Neuronal stem cell (in vitro differentiated cells): ENCODE results near the gene GP9.
A peak's percentile ranks its signal among the peaks of the same experiment; 100 is the strongest.

Experiments
- DNase-seq: peaks from one replicate; pipeline ENCODE4 v3.0.0-alpha.2; 2013; ENCODE audit warnings: low spot score
- H2AFZ ChIP-seq: one replicate; pipeline ENCODE4 v1.6.1; 2013; ENCODE audit warnings: mild to moderate bottlenecking, low read length, inconsistent platforms
- H2AK5ac ChIP-seq: 2 replicates; pipeline ENCODE4 v1.6.1; 2013; ENCODE audit warnings: low read depth, mild to moderate bottlenecking, inconsistent platforms, low read length, moderate library complexity, mixed read lengths
- H2BK120ac ChIP-seq: 2 replicates; pipeline ENCODE4 v1.6.1; 2013; ENCODE audit warnings: low read depth, mild to moderate bottlenecking, inconsistent platforms, low read length, moderate library complexity, mixed read lengths
- H2BK12ac ChIP-seq: one replicate; pipeline ENCODE4 v1.6.1; 2013; ENCODE audit warnings: low read length, inconsistent platforms
- H2BK15ac ChIP-seq: 2 replicates; pipeline ENCODE4 v1.6.1; 2013; ENCODE audit warnings: mild to moderate bottlenecking, low read length, inconsistent platforms, mixed read lengths
- H2BK5ac ChIP-seq: one replicate; pipeline ENCODE4 v1.6.1; 2013; ENCODE audit warnings: inconsistent platforms, mild to moderate bottlenecking, low read length, moderate library complexity
- H3K14ac ChIP-seq: one replicate; pipeline ENCODE4 v1.6.1; 2013; ENCODE audit warnings: low read length, inconsistent platforms
- H3K18ac ChIP-seq: 2 replicates; pipeline ENCODE4 v1.6.1; 2013; ENCODE audit warnings: low read length, inconsistent platforms
- H3K23ac ChIP-seq: 2 replicates; pipeline ENCODE4 v1.6.1; 2013; ENCODE audit warnings: low read depth, mild to moderate bottlenecking, mixed read lengths, low read length, inconsistent platforms; ENCODE audit not compliant: poor library complexity
- H3K27ac ChIP-seq: replicated peaks from 3 replicates; pipeline ENCODE4 v1.5.1; 2013; ENCODE audit warnings: low read length, inconsistent platforms
- H3K27me3 ChIP-seq, 3 experiments: 2 replicates each; pipeline ENCODE4 v1.6.1; 2013; ENCODE audit warnings: low read length in 3 of 3, mild to moderate bottlenecking in 2 of 3, inconsistent platforms in 1 of 3, low read depth in 1 of 3, mixed read lengths in 1 of 3, moderate library complexity in 1 of 3; ENCODE audit not compliant: control insufficient read depth in 3 of 3, insufficient read depth in 3 of 3
- H3K36me3 ChIP-seq, 2 donors: replicated peaks in 1 of 2; 2 replicates each; pipeline ENCODE4 v1.6.1; 2013; ENCODE audit warnings: low read length in 2 of 2; ENCODE audit not compliant: control insufficient read depth in 2 of 2, insufficient read depth in 2 of 2
- H3K4ac ChIP-seq: 2 replicates; pipeline ENCODE4 v1.6.1; 2013; ENCODE audit warnings: inconsistent platforms, mild to moderate bottlenecking, low read length, moderate library complexity
- H3K4me1 ChIP-seq, 2 donors: 1 replicate in 1 of 2; 2 replicates in 1 of 2; pipeline ENCODE4 v1.6.1; 2013; ENCODE audit warnings: low read length in 2 of 2, low read depth in 1 of 2; ENCODE audit not compliant: control insufficient read depth in 2 of 2, insufficient read depth in 1 of 2
- H3K4me2 ChIP-seq: one replicate; pipeline ENCODE4 v1.6.1; 2013; ENCODE audit warnings: mild to moderate bottlenecking, low read length, inconsistent platforms; ENCODE audit not compliant: insufficient read depth, poor library complexity, severe bottlenecking
- H3K4me3 ChIP-seq, 2 donors: 2 replicates each; pipeline ENCODE4 v1.5.1; 2013; ENCODE audit warnings: low read length in 2 of 2, mild to moderate bottlenecking in 2 of 2, inconsistent platforms in 1 of 2, moderate library complexity in 1 of 2
- H3K79me1 ChIP-seq: one replicate; pipeline ENCODE4 v1.6.1; 2013; ENCODE audit warnings: low read depth, mild to moderate bottlenecking, inconsistent platforms, low read length, moderate library complexity
- H3K9ac ChIP-seq: one replicate; pipeline ENCODE4 v1.6.1; 2013; ENCODE audit warnings: mild to moderate bottlenecking, low read depth, low read length, inconsistent platforms; ENCODE audit not compliant: poor library complexity
- H3K9me3 ChIP-seq, 2 donors: replicated peaks in 1 of 2; 2 replicates each; pipeline versions ENCODE3 to v1.6.1; 2013; ENCODE audit warnings: low read length in 2 of 2, mild to moderate bottlenecking in 2 of 2, inconsistent platforms in 1 of 2, low read depth in 1 of 2, mixed read lengths in 1 of 2, moderate library complexity in 1 of 2; ENCODE audit not compliant: control insufficient read depth in 2 of 2, insufficient read depth in 1 of 2
- H4K8ac ChIP-seq: one replicate; pipeline ENCODE4 v1.6.1; 2013; ENCODE audit warnings: low read depth, mild to moderate bottlenecking, inconsistent platforms, low read length, moderate library complexity
- H4K91ac ChIP-seq: one replicate; pipeline ENCODE4 v1.6.1; 2013; ENCODE audit warnings: low read length, low read depth, mild to moderate bottlenecking, inconsistent platforms; ENCODE audit not compliant: poor library complexity
- WGBS, 2 donors: extraction: QIAGEN DNeasy Blood & Tissue Kit; methylation state at CpG; one replicate each; pipeline ENCODE4 v1.1.7; 2013; ENCODE audit warnings: missing lambda C conversion rate in 2 of 2, mixed read lengths in 1 of 2; ENCODE audit not compliant: insufficient read length in 2 of 2, insufficient replicate concordance in 1 of 2; ENCODE audit errors: extremely low coverage in 2 of 2; 5-methylcytosine and 5-hydroxymethylcytosine counted together

GP9 gene

DNA sequence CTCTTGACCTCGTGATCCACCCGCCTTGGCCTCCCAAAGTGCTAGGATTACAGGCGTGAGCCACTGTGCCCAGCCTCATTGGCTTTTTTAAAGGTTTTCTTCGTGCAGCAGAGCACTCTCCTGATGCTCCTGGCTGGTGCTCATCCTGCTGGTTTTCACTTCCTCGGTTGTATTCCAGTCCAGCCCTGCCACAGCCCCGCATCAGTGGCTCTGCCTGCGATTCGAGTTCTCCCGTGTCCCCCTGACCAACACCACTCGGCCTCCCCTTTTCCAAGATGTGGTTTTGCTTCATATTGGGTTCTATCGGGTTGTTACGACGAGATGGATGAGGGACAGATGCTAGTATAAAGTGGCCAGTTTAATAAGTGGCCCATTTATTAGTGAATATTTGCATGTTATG, 31.7 kb upstream of the GP9 start:
- no peak overlapping the region for H2BK5ac ChIP-seq
- H4K8ac ChIP-seq: no peak overlapping the region
- peaks cover 0 to 2% of the 10 kb centered on the region in 2 donors for H3K4me1 ChIP-seq
- no CpG with 5 or more reads among the region's 13 CpGs for WGBS, 2 donors
- H2BK120ac ChIP-seq: no peak overlapping the region
- no peak for DNase-seq
- H3K27me3 ChIP-seq: no peaks in the 10 kb centered on the region
- H2AFZ ChIP-seq: no peak overlapping the region
- no peak overlapping the region for H2BK15ac ChIP-seq
- H3K36me3 ChIP-seq: peaks cover 0 to 67% of the 10 kb centered on the region in 2 donors
- no peak overlapping the region for H3K27ac ChIP-seq
- H3K4me3 ChIP-seq: no peak overlapping the region
- H3K9ac ChIP-seq: no peak overlapping the region
- H3K9me3 ChIP-seq: no peaks in the 10 kb centered on the region
- H4K91ac ChIP-seq: no peak overlapping the region
- no peak overlapping the region for H2BK12ac ChIP-seq
- H3K14ac ChIP-seq: no peak overlapping the region
- no peak overlapping the region for H3K4me2 ChIP-seq
- no peak overlapping the region for H2AK5ac ChIP-seq
- no peak overlapping the region for H3K23ac ChIP-seq
- H3K79me1 ChIP-seq: peaks cover 2% of the 10 kb centered on the region
- H3K18ac ChIP-seq: no peak overlapping the region
- H3K4ac ChIP-seq: no peak overlapping the region

DNA sequence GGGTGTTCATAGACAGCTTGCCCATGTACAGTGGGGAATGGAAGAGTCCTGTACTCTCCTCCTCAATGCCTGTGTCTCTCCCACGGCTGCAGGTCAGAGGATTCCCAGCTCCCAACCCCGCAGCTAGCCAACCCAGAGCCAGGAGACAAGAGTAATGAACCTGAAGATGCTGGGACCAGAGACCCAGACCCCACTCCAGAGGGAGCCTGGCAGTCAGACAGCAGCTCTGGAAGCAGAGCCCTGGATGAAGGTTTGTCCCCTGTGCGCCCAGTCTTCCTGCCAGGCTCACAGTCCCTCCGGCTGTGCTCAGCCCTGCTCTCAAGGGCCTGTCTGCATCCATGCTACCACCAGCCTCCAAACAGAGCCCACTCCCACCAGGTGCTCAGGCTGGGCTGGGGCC, 30.0 kb upstream of the GP9 start:
- no peak overlapping the region for H2BK12ac ChIP-seq
- H2AK5ac ChIP-seq: peak overlapping the region; percentile 53
- WGBS, 2 donors: no CpG with 5 or more reads among the region's 4 CpGs
- H3K4me1 ChIP-seq: peaks cover 0 to 2% of the 10 kb centered on the region in 2 donors
- no peak overlapping the region for H2BK120ac ChIP-seq
- peaks cover 0 to 80% of the 10 kb centered on the region in 2 donors for H3K36me3 ChIP-seq
- no peak overlapping the region for H3K27ac ChIP-seq
- H2BK5ac ChIP-seq: no peak overlapping the region
- no peak overlapping the region for H4K8ac ChIP-seq
- no peak overlapping the region for H2BK15ac ChIP-seq
- H3K27me3 ChIP-seq: no peaks in the 10 kb centered on the region
- H3K23ac ChIP-seq: no peak overlapping the region
- H3K18ac ChIP-seq: no peak overlapping the region
- peaks cover 2% of the 10 kb centered on the region for H3K79me1 ChIP-seq
- H3K4ac ChIP-seq: no peak overlapping the region
- no peak overlapping the region for H2AFZ ChIP-seq
- no peak overlapping the region for H3K4me2 ChIP-seq
- no peak overlapping the region for H3K9ac ChIP-seq
- H3K4me3 ChIP-seq: no peak overlapping the region
- no peak overlapping the region for H4K91ac ChIP-seq
- H3K14ac ChIP-seq: no peak overlapping the region
- no peaks in the 10 kb centered on the region for H3K9me3 ChIP-seq
- DNase-seq: no peak

DNA sequence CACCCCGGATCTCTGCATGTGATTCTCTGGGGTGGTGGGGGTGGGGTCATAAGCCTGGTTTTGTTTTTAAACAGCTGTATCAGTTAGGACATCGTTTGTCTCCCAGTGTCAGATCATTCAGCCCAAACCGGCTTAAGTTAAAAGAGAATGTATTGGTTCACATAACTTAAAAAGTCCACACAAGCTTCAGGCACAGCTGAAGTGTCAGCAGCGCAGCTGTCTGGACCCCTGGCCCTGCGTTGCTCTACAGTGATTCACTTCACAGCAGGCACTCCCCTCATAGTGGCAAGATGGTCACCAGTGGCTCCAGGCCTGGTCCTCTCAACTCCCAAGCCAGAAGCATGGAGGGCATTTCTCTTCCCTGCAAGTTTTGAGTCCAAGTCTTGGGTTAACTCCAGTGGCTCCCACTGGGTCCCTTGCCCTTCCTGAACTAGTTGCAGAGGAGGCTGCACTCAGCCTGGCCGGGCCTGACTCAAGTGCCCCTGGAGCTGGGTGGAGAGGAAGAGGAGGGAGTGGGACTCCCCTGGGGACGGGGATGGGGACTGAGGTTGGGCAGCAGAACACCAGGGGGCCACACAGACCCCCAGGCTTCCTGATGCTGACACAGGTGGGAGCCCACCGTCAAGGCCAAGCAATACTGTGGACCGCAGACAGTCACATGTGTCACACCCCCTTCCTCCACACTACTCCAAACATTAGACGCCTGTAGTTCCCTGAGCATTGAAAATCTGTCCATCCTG, 28.9 kb upstream of the GP9 start:
- Histone ChIP-seq H3K4ac (no peak overlapping the region), H3K4me3 (no peak overlapping the region), H2AK5ac (no peak overlapping the region), H2AFZ (no peak overlapping the region), H2BK15ac (no peak overlapping the region), H3K79me1 (peaks cover 2% of the 10 kb centered on the region), H3K14ac (no peak overlapping the region), H3K4me2 (no peak overlapping the region), H3K9ac (no peak overlapping the region), H2BK120ac (no peak overlapping the region), H3K4me1 (no peaks in the 10 kb centered on the region), H3K18ac (no peak overlapping the region), H3K27ac (no peak overlapping the region), H2BK5ac (no peak overlapping the region), H3K23ac (no peak overlapping the region), H3K9me3 (no peaks in the 10 kb centered on the region), H4K8ac (no peak overlapping the region), H4K91ac (no peak overlapping the region), H3K36me3 (peaks cover 0 to 80% of the 10 kb centered on the region in 2 donors), H3K27me3 (no peaks in the 10 kb centered on the region), H2BK12ac (no peak overlapping the region)
- WGBS, 2 donors: no CpG with 5 or more reads among the region's 10 CpGs
- no peak for DNase-seq

DNA sequence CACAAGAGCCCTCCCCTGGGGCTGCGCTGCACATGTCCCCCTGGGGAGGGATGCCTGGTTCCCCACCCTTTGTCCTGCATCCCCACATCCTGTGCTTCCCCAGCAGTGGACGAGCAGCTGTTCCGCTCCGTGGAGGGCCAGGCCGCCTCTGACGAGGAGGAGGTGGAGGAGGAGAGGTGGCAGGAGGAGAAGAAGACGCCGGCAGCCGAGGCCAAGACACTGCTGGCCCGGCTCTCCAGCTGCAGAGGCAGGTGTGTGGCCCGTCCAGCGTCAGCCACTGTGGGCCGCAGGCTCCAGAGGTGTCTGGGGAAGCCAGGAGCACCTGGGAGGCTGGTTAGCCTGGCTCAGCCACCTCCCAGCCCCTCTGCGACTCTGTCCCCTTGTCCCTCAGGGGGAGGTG, 27.9 kb upstream of the GP9 start:
- DNase-seq: no peak
- H3K27ac ChIP-seq: no peak overlapping the region
- H2AFZ ChIP-seq: no peak overlapping the region
- no peak overlapping the region for H3K4me3 ChIP-seq
- no peak overlapping the region for H2BK120ac ChIP-seq
- H3K4ac ChIP-seq: no peak overlapping the region
- H3K9ac ChIP-seq: peak overlapping the region; percentile 74
- H3K18ac ChIP-seq: peak overlapping the region; percentile 19
- H3K4me1 ChIP-seq: no peaks in the 10 kb centered on the region
- peak overlapping the region; percentile 46 for H2BK12ac ChIP-seq
- no CpG with 5 or more reads among the region's 14 CpGs for WGBS, 2 donors
- peak overlapping the region; percentile 27 for H4K8ac ChIP-seq
- H3K27me3 ChIP-seq: no peaks in the 10 kb centered on the region
- H2BK15ac ChIP-seq: peak overlapping the region; percentile 65
- H3K79me1 ChIP-seq: peaks cover 2% of the 10 kb centered on the region
- no peak overlapping the region for H2BK5ac ChIP-seq
- H4K91ac ChIP-seq: no peak overlapping the region
- H3K23ac ChIP-seq: peak overlapping the region; percentile 49
- no peak overlapping the region for H3K4me2 ChIP-seq
- H3K36me3 ChIP-seq: peaks cover 0 to 86% of the 10 kb centered on the region in 2 donors
- H3K14ac ChIP-seq: peak overlapping the region; percentile 58
- H2AK5ac ChIP-seq: no peak overlapping the region
- H3K9me3 ChIP-seq: peaks cover 0 to 2% of the 10 kb centered on the region in 2 donors
